ENCODE measurements around the gene EYA3.
"Not testable (repeated sequence)": the region's sequence is repeated elsewhere in the genome, so short reads cannot be mapped to it uniquely, and the experiment has no call there.

Gene EYA3

GRCh38 chr1:28010969-28011368, 77.4 kb downstream of the EYA3 start:
- no peaks in the 10 kb centered on the region for H4K20me1 ChIP-seq (ENCODE audit: control insufficient read depth, insufficient read depth, low read depth, low read length)
- H3K4me3 ChIP-seq (ENCODE audit: low read length) = no peak overlapping the region
- no peak overlapping the region for H3K4me2 ChIP-seq (ENCODE audit: low read length)
- no peaks in the 10 kb centered on the region for H3K9me2 ChIP-seq (replicated peaks; ENCODE audit: control insufficient read depth, low read length)
- TF ChIP-seq CTCF (IDR thresholded peaks at IDR 0.05; ENCODE audit: low read depth, low read length, poor library complexity, severe bottlenecking) (no peak), EZH2phosphoT487 (IDR thresholded peaks at IDR 0.05; ENCODE audit: borderline replicate concordance, low read length) (no peak)
- no peaks in the 10 kb centered on the region for H3K79me2 ChIP-seq (ENCODE audit: control insufficient read depth, low read length)
- H3K36me3 ChIP-seq (ENCODE audit: control insufficient read depth, low read length) = peaks cover 74% of the 10 kb centered on the region
- no peaks in the 10 kb centered on the region for H3F3A ChIP-seq (ENCODE audit: control insufficient read depth, insufficient read depth)
- H3K4me1 ChIP-seq (ENCODE audit: control insufficient read depth, low read length) = no peaks in the 10 kb centered on the region
- H3K9me3 ChIP-seq (ENCODE audit: control insufficient read depth, insufficient read depth, low read length) = no peaks in the 10 kb centered on the region
- no peaks in the 10 kb centered on the region for H3K27me3 ChIP-seq (ENCODE audit: control insufficient read depth, low read length)
- H3K27ac ChIP-seq (ENCODE audit: low read depth, low read length) = no peak overlapping the region

- H3K9me2 ChIP-seq (replicated peaks; ENCODE audit: control insufficient read depth, low read length); H3K4me3 ChIP-seq (ENCODE audit: low read length); H3K27me3 ChIP-seq (ENCODE audit: control insufficient read depth, low read length); H3K79me2 ChIP-seq (ENCODE audit: control insufficient read depth, low read length); H3K27ac ChIP-seq (ENCODE audit: low read depth, low read length); H3F3A ChIP-seq (ENCODE audit: control insufficient read depth, insufficient read depth); H3K4me2 ChIP-seq (ENCODE audit: low read length); H3K9me3 ChIP-seq (ENCODE audit: control insufficient read depth, insufficient read depth, low read length); H4K20me1 ChIP-seq (ENCODE audit: control insufficient read depth, insufficient read depth, low read depth, low read length); H3K4me1 ChIP-seq (ENCODE audit: control insufficient read depth, low read length): not testable (repeated sequence)
- peaks cover 49% of the 10 kb centered on the region for H3K36me3 ChIP-seq (ENCODE audit: control insufficient read depth, low read length)
Observed at GRCh38 chr1:28003117-28003516, 85.3 kb downstream of the EYA3 start.

- H3K27ac ChIP-seq (ENCODE audit: low read depth, low read length) = no peak overlapping the region
- H3K4me1 ChIP-seq (ENCODE audit: control insufficient read depth, low read length) = no peaks in the 10 kb centered on the region
- H3K4me3 ChIP-seq (ENCODE audit: low read length) = no peak overlapping the region
- peaks cover 49% of the 10 kb centered on the region for H3K36me3 ChIP-seq (ENCODE audit: control insufficient read depth, low read length)
- H3F3A ChIP-seq (ENCODE audit: control insufficient read depth, insufficient read depth) = no peaks in the 10 kb centered on the region
- no peaks in the 10 kb centered on the region for H3K27me3 ChIP-seq (ENCODE audit: control insufficient read depth, low read length)
- no peak overlapping the region for H3K4me2 ChIP-seq (ENCODE audit: low read length)
- H3K9me3 ChIP-seq (ENCODE audit: control insufficient read depth, insufficient read depth, low read length) = no peaks in the 10 kb centered on the region
- no peaks in the 10 kb centered on the region for H3K9me2 ChIP-seq (replicated peaks; ENCODE audit: control insufficient read depth, low read length)
- no peaks in the 10 kb centered on the region for H3K79me2 ChIP-seq (ENCODE audit: control insufficient read depth, low read length)
- TF ChIP-seq CTCF (IDR thresholded peaks at IDR 0.05; ENCODE audit: low read depth, low read length, poor library complexity, severe bottlenecking) (no peak), EZH2phosphoT487 (IDR thresholded peaks at IDR 0.05; ENCODE audit: borderline replicate concordance, low read length) (no peak)
- no peaks in the 10 kb centered on the region for H4K20me1 ChIP-seq (ENCODE audit: control insufficient read depth, insufficient read depth, low read depth, low read length)
Observed at GRCh38 chr1:28002600-28002999, 85.8 kb downstream of the EYA3 start.

GRCh38 chr1:27999055-27999454, 89.4 kb downstream of the EYA3 start:
- no peaks in the 10 kb centered on the region for H3K4me1 ChIP-seq (ENCODE audit: control insufficient read depth, low read length)
- TF ChIP-seq CTCF (IDR thresholded peaks at IDR 0.05; ENCODE audit: low read depth, low read length, poor library complexity, severe bottlenecking) (no peak), EZH2phosphoT487 (IDR thresholded peaks at IDR 0.05; ENCODE audit: borderline replicate concordance, low read length) (no peak)
- peaks cover 61% of the 10 kb centered on the region for H3K36me3 ChIP-seq (ENCODE audit: control insufficient read depth, low read length)

GRCh38 chr1:27994526-27994925, 93.9 kb downstream of the EYA3 start:
- H3K36me3 ChIP-seq (ENCODE audit: control insufficient read depth, low read length) = peaks cover 85% of the 10 kb centered on the region
- H3K27me3 ChIP-seq (ENCODE audit: control insufficient read depth, low read length); H3K4me1 ChIP-seq (ENCODE audit: control insufficient read depth, low read length); H3K9me3 ChIP-seq (ENCODE audit: control insufficient read depth, insufficient read depth, low read length); H3F3A ChIP-seq (ENCODE audit: control insufficient read depth, insufficient read depth); H3K4me3 ChIP-seq (ENCODE audit: low read length); H4K20me1 ChIP-seq (ENCODE audit: control insufficient read depth, insufficient read depth, low read depth, low read length); H3K79me2 ChIP-seq (ENCODE audit: control insufficient read depth, low read length); H3K9me2 ChIP-seq (replicated peaks; ENCODE audit: control insufficient read depth, low read length); H3K27ac ChIP-seq (ENCODE audit: low read depth, low read length); H3K4me2 ChIP-seq (ENCODE audit: low read length): not testable (repeated sequence)

More at GRCh38 chr1:27999055-27999454, 89.4 kb downstream of the EYA3 start:
- Histone ChIP-seq H3K79me2 (ENCODE audit: control insufficient read depth, low read length) (no peaks in the 10 kb centered on the region), H3K9me2 (replicated peaks; ENCODE audit: control insufficient read depth, low read length) (no peaks in the 10 kb centered on the region), H3K27ac (ENCODE audit: low read depth, low read length) (no peak overlapping the region), H4K20me1 (ENCODE audit: control insufficient read depth, insufficient read depth, low read depth, low read length) (no peaks in the 10 kb centered on the region), H3K9me3 (ENCODE audit: control insufficient read depth, insufficient read depth, low read length) (no peaks in the 10 kb centered on the region), H3K27me3 (ENCODE audit: control insufficient read depth, low read length) (no peaks in the 10 kb centered on the region), H3K4me2 (ENCODE audit: low read length) (no peak overlapping the region), H3K4me3 (ENCODE audit: low read length) (no peak overlapping the region), H3F3A (ENCODE audit: control insufficient read depth, insufficient read depth) (no peaks in the 10 kb centered on the region)

All from DOHH2 (cell line).